Dedifferentiated amniotic fluid mesenchymal stem cell (primary cell): Measurements from ENCODE around the gene DYNLL2.
"Not testable (repeated sequence)": the region's sequence is repeated elsewhere in the genome, so short reads cannot be mapped to it uniquely, and the experiment has no call there.

Experiments
- DNase-seq: peaks from one replicate; pipeline ENCODE4 v3.0.0-alpha.2; 2016; ENCODE audit errors: extremely low spot score

The DYNLL2 gene

GRCh38 chr17:58082870-58083490 lies at the start of gene DYNLL2:
Gene DYNLL2, plus strand, starts transcription at chr17:58083419. Its CDS starts 3,672 bp downstream, at chr17:58087091.
- peak; percentile 76 for DNase-seq

- no peak for DNase-seq
Observed at GRCh38 chr17:58039975-58040374, 43.2 kb upstream of the DYNLL2 start.

GRCh38 chr17:58040386-58040785 lies 42.8 kb upstream of the DYNLL2 start:
- no peak for DNase-seq

GRCh38 chr17:58041161-58041560 lies 42.1 kb upstream of the DYNLL2 start:
- no peak for DNase-seq

GRCh38 chr17:58043221-58044181 lies 39.7 kb upstream of the DYNLL2 start:
- no peak for DNase-seq

GRCh38 chr17:58044256-58044655 lies 39.0 kb upstream of the DYNLL2 start:
- not testable (repeated sequence) for DNase-seq

- no peak for DNase-seq
Observed at GRCh38 chr17:58046239-58047094, 36.8 kb upstream of the DYNLL2 start.

GRCh38 chr17:58047376-58048150 lies 35.7 kb upstream of the DYNLL2 start:
- DNase-seq = no peak

- no peak for DNase-seq
Observed at GRCh38 chr17:58049533-58049932, 33.7 kb upstream of the DYNLL2 start.

GRCh38 chr17:58050966-58051365 lies 32.3 kb upstream of the DYNLL2 start:
- DNase-seq = no peak

- DNase-seq = no peak
Observed at GRCh38 chr17:58051468-58051867, 31.8 kb upstream of the DYNLL2 start.

GRCh38 chr17:58052407-58052806 lies 30.8 kb upstream of the DYNLL2 start:
- no peak for DNase-seq

GRCh38 chr17:58052945-58053715 lies 30.1 kb upstream of the DYNLL2 start:
- no peak for DNase-seq

GRCh38 chr17:58054641-58055040 lies 28.6 kb upstream of the DYNLL2 start:
- DNase-seq = no peak

- no peak for DNase-seq
Observed at GRCh38 chr17:58056476-58056875, 26.7 kb upstream of the DYNLL2 start.

- DNase-seq = no peak
Observed at GRCh38 chr17:58059141-58059540, 24.1 kb upstream of the DYNLL2 start.

GRCh38 chr17:58060596-58061191 lies 22.5 kb upstream of the DYNLL2 start:
- no peak for DNase-seq

GRCh38 chr17:58061672-58062071 lies 21.5 kb upstream of the DYNLL2 start:
- no peak for DNase-seq

- no peak for DNase-seq
Observed at GRCh38 chr17:58065238-58065637, 18.0 kb upstream of the DYNLL2 start.

- no peak for DNase-seq
Observed at GRCh38 chr17:58066401-58066800, 16.8 kb upstream of the DYNLL2 start.
